Stimulated activated CD4-positive, alpha-beta T cell treated with anti-CD3 and anti-CD28 coated beads, Interleukin-4, amount 100 ng/mL, for 24 hours (primary cell): ENCODE measurements around the gene FARP1.
"Not testable (repeated sequence)": the region's sequence is repeated elsewhere in the genome, so short reads cannot be mapped to it uniquely, and the experiment has no call there.

Source experiments
- DNase-seq: peaks from one replicate; pipeline ENCODE4 v3.0.0-alpha.2; 2020

FARP1 gene

DNA sequence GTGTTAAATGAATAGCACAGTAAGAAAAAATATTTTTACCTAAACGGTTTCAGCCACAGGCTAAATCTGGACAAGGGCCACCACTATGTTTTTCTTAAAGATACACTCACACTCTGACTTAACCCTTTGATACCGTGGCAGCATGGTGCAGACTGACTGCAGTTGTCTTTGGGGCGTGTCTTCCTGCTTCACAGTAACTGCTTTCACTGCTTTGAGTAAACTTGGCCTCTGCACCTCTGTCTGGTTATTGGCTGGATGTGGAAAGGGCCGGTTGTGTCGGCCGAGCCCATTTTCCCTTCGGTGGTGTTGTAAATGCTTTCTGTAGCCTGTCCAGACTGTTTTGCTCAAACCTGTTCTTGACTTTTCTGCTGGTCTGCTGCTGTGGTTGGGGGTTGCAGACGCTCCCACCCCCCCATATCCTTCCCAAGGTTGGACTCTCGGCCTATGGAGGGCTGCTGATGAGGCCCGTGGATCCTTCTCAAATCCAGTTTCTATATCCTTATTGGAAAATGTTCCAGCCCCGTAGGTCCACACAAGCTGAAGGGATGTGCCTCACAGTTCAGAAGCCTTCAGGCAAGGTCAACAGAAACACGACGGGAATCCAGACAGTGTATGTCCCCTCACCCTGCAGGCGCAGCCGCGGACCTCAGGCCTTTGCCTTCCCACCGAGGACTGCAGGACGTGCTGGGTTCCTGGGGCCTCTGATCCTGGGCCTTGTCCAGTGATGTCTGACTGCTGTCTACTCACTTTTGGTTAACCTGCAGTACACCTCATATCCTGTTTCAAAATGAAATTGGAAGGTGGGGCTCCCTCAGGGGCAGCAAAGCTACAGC lies 124.4 kb downstream of the FARP1 start:
- DNase-seq, result no peak

DNA sequence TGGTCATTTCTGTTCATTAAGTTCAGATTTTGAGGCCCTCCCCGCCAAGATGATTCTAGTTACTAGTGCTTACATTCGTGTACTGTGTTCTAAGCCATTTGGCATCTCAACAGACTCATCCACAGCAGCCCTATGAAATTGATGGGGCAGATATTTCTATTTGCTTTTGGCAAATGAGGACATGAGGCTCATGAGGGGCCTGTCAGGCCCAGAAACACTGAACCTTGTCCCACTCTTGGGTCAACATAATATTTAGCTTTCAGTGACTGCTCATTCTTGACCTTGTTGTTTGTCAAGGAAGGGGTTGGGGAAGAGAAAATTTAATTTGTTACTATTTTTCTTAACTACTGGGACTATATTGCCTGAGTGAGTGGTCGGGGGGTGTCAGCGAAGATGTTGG lies 126.5 kb downstream of the FARP1 start:
- no peak for DNase-seq

DNA sequence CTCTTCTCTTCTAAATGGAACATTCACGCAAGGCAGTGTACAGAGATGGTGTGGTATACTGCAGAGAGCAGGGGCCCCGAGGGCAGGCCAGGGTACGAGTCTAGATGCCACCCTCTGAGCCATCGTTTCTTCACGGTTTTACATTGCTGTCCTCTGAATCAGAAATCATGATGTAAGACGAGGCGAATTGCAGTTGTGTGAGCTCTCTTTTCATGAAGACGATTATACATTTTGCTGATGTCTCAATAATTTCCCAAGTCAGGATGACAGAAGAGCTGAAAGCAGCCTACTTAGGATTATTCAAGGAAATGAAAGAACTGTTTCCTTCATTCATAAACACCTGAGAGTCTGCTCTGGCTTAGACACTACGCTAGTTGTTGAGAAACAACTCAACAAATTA lies 127.9 kb downstream of the FARP1 start:
- no peak for DNase-seq

DNA sequence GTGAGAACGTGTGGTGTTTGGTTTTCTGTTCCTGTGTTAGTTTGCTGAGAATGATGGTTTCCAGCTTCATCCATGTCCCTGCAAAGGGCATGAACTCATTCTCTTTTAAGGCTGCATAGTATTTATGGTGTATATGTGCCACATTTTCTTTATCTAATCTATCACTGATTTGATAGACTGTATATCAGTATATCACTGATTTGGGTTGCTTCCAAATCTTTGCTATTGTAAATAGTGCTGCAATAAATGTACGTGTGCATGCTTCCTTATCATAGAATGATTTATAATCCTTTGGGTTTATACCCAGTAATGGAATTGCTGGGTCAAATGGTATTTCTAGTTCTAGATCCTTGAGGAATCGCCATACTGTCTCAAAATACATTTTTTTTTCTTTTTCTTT lies 128.8 kb downstream of the FARP1 start:
- DNase-seq, result not testable (repeated sequence)

DNA sequence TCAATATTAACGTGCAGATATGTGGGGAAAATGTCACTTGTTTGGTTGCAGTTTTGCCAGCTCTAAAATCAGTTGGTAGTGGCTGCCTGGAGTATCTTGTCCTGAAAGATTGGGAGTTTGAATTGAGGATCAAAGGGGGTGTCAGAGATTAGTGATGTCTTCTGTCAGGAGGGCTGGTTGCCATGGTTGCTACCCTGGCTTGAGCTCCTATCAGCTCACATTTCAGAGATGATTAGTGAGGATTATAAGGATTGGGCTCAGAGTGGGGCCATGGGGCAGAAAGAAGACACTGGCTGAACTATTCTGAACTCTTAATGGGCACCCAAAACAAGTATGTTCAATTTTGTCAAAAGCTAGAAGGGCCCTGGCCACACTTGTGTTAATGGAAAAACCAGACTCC lies 129.7 kb downstream of the FARP1 start:
- DNase-seq, result no peak

DNA sequence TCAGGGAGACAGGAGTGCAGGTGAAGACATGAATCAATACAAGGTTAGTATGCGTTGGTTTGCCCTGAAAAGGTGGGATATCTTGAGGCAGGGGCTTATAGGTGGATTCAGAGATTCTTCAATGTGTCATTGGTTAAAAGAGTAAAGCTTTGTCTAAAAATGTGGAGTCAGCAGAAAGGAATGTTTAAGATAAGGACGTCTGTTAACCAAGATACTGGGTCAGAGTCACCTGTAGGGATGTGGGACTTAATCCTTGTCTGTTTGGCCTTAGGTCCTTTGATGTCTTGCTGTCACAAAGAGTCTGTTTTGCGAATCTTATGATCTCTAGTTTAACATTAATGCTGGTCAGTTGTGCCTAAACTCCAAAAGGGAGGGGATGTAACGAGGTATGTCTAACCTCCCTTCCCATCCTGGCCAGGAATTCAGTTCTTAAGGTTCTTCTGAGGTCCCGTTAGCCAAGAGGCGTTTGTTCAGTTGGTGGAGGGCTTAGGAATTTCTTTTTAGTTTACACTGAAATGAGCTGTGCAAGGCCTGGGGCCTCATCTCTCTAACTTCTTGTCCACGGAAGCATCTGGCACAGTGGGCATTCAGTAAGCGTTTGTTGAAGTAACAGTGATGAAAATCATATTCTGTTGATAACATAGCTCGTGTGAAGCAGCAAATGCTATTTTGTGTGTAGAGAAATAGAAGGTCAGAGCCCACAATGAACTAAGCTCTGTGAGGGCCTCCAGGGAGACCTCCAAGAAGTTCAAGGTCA lies 130.4 kb downstream of the FARP1 start:
- no peak for DNase-seq

DNA sequence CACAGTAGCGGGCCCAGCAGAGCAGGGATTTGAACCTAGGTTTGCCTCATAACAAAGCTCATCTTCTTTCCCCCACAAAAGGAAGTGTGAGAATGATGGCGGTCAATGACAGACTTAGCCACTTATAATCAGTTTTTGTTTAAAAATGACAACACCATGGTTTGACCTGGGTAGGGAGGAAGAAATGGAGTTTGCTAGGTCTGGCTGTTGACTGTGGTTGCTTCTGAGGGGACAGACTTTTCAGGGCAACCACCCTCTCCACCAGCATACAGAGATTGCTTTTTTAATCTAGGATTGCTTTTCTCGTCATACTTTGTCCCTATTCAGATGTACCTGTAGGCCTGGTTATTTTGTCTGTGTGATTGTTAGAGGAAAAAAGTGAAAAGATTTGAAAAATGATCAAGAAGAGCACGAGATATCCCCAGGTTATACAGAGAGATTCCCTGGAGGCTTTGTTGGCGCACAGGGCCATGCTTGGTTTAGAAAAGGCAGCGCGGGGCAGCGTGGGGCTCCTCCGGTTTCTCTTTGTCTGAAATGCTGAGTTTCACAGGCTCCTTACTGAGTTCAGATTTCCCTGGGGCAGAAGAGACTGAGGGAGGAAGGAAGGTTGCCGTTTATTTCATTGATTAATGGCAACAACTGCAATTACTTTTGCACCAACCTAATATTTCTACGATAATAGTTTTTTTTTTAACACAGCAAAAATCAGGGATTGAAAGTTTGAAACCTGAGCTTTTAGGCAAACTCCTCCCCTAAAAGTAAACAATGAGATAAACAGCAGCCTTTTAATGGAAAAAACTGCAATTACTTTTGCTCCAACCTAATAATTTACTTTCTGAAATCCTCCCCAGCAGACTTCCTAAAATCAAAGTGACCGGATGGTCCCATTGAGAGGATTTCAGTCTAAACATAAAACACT lies 131.2 kb downstream of the FARP1 start:
- DNase-seq, result no peak

DNA sequence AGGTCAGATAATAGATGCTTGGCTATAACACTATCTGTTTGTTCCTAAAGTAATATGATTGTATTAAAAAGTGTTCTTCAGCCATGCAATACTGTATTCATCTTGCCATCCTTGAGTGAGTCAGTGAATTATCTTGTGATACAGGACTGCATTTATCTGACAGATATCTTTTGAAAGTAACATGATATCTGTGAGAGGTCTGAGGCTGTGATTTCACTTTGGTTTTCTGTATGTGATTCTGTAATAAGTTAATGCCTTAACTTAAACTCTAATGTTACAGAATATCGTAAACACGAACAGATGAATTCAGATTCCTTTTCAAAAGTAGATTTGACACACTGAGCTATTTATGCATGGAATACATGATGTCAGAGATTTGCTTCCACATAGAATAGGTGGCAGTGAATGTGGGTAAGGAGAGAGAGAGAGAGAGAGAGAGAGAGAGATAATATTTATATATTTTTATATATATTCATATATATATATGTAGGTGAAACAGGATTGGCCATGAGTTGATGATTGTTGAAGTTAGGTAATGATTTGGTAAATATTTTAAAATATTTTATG lies 132.1 kb downstream of the FARP1 start:
- no peak for DNase-seq

DNA sequence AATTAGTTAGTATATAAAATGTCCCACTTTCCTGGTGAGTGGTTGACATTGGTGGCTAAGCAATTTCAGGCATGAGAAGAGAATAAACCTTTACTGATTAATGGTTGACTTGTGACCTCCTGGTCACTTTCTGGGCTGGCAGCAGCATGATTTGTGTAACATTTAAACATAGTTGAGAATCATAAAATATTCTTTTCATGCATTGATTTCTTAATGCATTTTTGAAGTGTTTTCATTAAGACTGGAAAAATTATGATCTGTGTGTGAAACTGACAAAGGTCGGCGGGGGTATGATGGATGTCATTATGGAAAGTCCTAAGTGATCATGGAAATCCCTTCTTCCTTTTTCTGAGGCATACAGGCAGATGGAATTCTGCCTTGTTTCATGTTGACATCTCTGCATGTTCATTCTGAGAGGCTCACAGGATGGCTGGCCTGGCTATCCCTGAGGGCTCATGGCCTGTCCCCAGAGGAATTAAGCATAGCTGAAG lies 132.8 kb downstream of the FARP1 start:
- no peak for DNase-seq

DNA sequence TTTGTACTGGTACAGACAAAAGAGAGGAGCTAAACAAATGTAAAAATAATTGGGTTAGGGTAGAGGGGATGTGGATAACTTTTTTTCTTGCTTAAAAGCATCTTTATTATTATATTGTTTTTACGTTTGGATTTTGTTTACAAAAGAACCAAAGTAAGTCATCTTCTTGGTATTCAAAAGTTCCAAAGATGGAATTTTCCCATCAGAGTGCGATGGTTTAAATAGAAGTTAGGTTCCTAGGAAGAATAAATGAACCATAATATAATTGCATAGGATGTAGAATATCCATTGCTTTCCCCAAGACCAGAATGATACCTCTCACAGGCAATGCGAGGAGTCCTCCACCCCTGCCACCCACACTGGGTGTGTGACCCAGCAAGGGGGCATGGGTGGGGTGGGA lies 133.6 kb downstream of the FARP1 start:
- DNase-seq, result no peak

DNA sequence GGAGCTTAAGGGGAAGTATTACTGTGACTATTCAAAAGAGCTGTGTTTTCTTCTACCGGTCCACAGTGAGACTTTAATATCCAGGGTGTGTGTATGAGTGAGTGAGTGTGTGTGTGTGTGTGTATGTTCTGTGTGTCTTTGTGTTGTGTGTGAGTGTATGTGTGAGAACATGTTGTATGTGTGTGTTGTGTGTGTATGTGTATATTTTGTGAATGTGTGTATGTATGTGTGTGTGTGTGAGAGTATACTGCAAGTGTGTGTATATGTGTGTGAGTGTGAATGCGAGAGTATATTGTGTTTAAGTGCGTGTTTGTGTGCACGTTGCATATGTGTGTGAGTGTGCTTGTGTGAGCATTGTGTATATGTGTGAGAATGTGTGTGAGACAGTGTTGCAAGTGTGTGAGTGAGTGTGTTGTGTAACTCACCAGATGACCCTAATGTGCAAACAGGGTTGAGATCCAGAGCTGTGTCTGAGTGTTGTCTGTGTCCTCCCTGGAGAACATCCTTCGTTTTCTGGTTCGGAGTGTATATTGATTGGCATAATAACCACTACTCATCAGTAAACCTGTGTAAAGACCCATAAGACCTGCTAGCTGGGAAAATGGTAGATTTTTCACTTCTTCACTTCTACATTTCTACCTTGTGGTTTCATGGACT lies 135.3 kb downstream of the FARP1 start:
- no peak for DNase-seq

DNA sequence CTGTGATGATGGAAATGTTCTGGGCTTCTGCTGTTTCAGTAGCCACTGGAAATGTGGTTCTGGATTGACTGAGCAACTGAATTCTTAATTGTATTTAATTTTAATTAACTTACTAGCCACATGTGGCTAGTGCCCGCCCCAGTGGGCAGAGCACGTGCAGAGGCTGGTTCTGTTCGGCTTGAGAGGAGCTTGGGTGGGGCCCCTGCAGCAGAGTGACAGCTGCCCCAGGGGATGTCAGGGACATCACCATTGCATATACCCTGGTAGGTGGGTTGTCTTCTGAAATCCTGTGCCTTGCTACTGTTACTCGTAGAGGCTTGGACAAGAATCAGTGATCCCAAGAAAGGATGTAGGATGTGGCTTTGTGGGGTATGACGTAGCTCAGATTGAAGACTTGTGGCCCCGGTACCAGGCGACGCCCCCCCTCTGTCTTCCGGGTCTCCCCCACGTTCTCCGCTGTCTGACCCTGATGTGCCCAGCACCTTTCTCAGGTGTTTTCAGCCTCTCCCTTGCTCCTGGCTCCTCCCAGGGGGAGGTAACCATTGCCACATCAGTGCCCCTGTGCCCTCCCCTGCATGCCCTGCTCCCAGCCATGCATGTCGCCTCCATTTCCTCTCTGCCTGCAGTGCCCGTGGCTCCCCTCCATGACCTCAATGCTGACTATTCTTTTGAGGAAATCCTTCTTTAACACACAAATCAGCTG lies 136.7 kb downstream of the FARP1 start:
- no peak for DNase-seq

DNA sequence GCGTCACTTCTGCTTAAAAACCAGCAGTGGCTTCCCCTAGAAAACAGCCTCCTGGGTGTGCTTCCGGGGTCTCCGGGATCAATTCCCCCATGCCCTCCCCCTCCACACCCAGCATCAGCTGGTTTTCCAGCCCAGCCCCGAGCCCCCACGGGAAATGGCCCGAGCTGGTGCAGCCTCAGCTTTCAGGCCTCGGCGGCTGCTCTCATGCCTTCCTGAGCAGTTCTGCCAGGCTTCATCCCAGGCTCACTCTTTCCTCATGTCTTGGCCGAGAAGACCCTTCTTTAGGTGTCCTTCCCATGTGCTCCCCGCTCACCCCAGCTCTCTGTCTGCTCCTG lies 137.2 kb downstream of the FARP1 start:
- DNase-seq, result no peak

DNA sequence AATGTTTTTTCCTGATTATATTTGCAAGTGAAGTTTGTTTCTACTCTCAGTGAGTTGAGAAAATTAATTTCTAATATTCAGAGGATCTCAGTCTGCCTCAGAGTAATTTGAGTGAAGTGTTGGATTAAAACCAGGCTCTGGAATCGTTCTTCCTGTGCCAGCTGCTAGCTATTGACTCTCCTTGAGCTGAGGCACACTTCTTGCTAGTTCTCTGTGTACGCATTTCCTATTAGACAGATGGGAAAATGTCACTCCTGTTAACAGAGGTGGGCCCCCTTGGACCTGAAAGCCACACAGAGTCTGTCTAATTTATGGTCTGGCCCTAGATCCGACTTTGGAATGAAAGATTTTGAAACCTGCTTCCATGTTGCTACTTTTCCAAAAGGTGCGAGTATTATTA lies 141.8 kb downstream of the FARP1 start:
- no peak for DNase-seq

DNA sequence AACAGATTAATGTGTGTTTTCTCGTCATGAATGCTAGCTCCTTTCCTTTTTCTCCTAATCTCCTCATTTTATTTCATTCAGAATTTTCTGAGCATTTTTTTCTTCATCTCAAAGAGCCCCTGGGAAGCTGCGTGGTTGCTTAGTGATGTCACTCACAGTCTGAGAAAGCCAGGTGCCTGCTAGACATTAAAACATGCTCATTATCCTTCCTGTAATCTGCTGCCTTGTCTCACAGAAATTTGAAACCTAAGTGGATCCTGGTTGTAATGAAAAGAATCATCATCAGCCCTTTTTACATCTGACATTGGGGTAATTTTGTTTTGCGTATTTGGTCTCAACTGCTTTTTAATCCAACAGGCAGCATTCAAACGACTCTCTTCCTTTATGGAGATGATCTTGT lies 142.4 kb downstream of the FARP1 start:
- DNase-seq, result no peak

DNA sequence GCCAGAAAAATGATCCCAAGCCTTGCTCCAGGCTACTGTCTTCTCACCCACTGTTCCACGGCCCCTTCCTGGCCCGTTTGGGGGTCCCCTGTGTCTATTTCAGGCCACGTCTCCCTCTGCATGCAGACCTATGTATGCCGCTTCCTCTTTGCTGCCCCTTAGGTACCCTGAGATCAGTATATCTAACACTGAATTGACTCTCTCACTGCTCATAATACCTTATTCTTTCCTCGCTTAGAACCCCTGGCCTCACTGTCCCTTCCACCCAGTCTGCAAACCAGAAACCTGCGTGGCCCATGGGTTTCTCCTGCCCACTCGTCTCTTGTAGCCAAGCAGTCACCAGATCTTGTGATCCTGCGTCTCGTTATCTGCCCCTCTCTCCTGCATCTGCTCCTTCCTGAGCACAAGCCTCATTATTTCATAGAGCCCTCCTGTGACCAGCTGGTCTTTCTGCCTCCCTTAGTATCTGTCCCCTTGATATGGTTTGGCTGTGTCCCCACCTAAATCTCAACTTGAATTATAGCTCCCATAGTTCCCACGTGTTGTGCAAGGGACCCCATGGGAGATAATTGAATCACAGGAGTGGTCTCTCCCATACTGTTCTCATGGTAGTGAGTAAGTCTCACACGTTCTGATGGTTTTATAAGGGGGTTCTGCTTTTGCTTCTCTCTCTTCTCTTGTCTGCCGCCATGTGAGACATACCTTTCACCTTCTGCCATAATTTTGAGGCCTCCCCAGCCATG lies 143.1 kb downstream of the FARP1 start:
- DNase-seq, result no peak

DNA sequence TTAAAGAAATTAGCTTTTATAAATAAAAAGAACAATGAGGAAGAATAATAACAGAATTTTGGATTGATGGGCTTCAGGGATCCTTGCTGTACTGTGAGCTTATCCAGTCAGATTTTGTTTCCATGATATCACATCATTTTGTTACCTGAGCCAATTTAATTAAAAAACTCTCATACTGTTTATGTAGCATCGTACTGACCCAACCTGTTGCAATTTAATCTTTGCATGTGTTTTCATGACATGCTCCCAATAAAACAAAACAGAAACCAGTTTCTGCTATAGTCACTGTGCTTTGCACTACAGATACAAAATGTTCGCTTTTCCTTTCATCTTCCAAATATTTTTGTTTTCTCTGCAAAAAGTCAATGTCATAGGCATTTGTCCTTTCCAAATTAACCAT lies 143.9 kb downstream of the FARP1 start:
- no peak for DNase-seq

DNA sequence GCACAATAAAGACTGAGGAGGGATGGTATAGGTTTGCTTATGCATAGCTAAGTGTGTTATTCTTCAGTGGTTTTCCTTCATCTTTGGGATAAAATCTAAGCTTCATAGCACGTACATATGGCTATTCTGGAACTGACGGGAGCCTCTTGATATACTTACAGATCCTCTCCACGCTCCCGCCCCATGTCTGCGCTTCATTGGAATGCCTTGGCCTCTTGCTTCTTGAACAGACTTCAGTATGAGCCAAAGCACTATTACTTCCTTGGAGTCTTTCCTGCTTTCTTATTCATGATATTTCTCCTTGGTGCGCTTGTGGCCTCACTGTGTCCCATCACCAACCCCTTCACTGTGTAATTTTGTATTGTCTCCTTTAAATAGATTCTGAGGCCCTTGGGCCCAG lies 145.3 kb downstream of the FARP1 start:
- DNase-seq, result no peak

DNA sequence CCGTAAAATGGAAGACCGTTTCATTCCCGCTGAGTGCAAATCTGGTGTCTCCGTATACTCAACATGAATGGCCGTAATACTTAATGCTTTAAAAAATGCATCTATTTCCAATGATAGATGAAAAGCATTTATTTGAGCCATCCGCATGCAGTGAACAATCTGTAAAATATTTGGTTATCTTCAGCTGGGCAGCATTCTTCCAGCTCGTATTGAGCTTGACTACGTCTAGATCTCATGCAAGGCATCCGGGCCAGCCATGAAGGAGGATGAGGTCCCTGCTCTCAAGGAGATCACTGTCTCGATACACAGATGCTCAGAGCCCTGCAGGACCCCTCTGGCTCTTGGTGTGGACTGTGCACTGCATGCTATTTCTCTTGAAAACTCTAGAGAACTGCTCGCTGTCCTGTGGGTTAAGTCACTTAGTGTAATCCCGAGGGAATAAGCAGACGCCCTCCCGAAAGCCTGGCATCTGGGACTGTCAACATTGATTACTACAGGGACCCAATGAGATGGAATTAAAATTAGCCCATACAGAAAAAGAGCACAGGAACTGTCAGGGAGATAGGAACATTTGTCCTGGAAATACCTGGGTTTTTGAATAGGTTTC lies 146.5 kb downstream of the FARP1 start:
- no peak for DNase-seq

DNA sequence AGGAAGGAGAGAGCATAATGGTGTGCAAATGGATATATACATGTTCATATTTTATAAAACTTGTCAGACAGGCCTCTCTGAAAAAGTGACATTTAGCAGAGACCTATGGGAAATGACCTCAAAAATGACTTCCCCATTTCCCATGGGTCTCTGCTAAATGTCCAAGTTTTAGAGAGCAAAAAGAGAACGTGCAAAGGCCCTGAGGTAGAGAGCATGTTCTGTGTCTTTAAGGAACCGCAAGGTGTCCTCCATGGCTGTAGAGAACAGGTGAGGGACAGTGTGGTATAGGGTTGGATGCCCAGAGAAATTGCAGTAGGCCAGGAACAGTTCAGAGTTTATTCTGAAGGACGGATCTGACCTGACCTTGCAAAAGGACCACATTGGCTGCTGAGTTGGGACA lies 147.4 kb downstream of the FARP1 start:
- DNase-seq, result no peak

DNA sequence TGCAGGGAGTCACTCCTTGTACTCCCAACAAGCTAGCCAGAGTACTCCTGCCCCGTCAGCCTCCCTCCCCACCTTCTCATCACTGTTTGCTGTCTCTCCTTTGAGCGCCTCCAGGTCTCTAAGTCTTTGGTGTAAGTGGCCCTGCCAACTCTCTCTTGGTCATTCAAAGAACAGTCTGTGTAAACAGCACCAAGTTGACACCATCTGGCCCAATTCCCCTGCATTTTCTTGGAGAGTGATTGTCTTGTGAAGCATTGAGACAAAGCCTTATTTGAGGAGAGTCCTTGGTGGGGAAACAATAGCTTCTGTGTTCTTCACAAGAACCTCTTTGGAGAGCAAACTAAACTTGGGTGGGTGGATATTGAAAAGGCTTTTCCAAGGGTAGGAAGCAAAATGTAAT lies 148.8 kb downstream of the FARP1 start:
- DNase-seq, result no peak
